GM19193 (cell line): ENCODE results near the gene DDA1.

Source experiments
- POLR2A ChIP-seq: IDR thresholded peaks from 4 replicates; pipeline ENCODE4 v1.6.1; 2011; ENCODE audit not compliant: insufficient read depth, insufficient read length; ENCODE audit errors: extremely low read depth

Gene DDA1

GRCh38 chr19:17319473-17320238 lies 10.3 kb downstream of the DDA1 start:
- TF ChIP-seq POLR2A: no peak

- TF ChIP-seq POLR2A: no peak
Measured at GRCh38 chr19:17320435-17320834, 11.1 kb downstream of the DDA1 start.

GRCh38 chr19:17321655-17322489 lies 12.5 kb downstream of the DDA1 start:
- TF ChIP-seq POLR2A: peak; percentile 29

GRCh38 chr19:17322854-17323253 lies 13.5 kb downstream of the DDA1 start:
- TF ChIP-seq POLR2A: no peak

- TF ChIP-seq POLR2A: no peak
Measured at GRCh38 chr19:17323300-17323963, 14.1 kb downstream of the DDA1 start.

GRCh38 chr19:17323964-17324332 lies 14.6 kb downstream of the DDA1 start:
- TF ChIP-seq POLR2A: no peak

- TF ChIP-seq POLR2A: no peak
Measured at GRCh38 chr19:17324357-17325114, 15.2 kb downstream of the DDA1 start.

GRCh38 chr19:17325133-17325532 lies 15.8 kb downstream of the DDA1 start:
- TF ChIP-seq POLR2A: no peak

GRCh38 chr19:17325881-17326594 lies 16.7 kb downstream of the DDA1 start:
- TF ChIP-seq POLR2A: no peak

GRCh38 chr19:17326595-17326966 lies 17.2 kb downstream of the DDA1 start:
- no peak for TF ChIP-seq POLR2A

GRCh38 chr19:17327068-17327653 lies 17.8 kb downstream of the DDA1 start:
- no peak for TF ChIP-seq POLR2A

GRCh38 chr19:17327654-17328516 lies 18.5 kb downstream of the DDA1 start:
- TF ChIP-seq POLR2A: no peak
